Common myeloid progenitor, CD34-positive (primary cell): ENCODE results near the gene ADSS2.
"Not testable (repeated sequence)": the region's sequence is repeated elsewhere in the genome, so short reads cannot be mapped to it uniquely, and the experiment has no call there.

Experiments used
- CTCF ChIA-PET: fragments of 350-600 bp; sonication (Branson Sonifier 250); formaldehyde crosslinking; loops from one replicate; lab custom pipeline; 2021; ENCODE audit warnings: antibody characterized with exemption; lab: Charles Lee
- POLR2A ChIA-PET: fragments of 350-600 bp; sonication (Branson Sonifier 250); formaldehyde crosslinking; loops from one replicate; lab custom pipeline; 2021; ENCODE audit warnings: antibody characterized with exemption; lab: Charles Lee
- DNase-seq, 3 donors: peaks; one replicate each; pipeline versions ENCODE4 v3.0.0 to v3.0.0-alpha.2; 2013
- H3K27ac ChIP-seq, 2 experiments: 1 replicate in 1 of 2; 2 replicates in 1 of 2; pipeline ENCODE4 v1.7.0; 2013; ENCODE audit warnings: inconsistent platforms in 2 of 2, low read length in 2 of 2, mild to moderate bottlenecking in 2 of 2, low read depth in 1 of 2, moderate library complexity in 1 of 2; ENCODE audit not compliant: severe bottlenecking in 2 of 2, insufficient read depth in 1 of 2, poor library complexity in 1 of 2
- H3K27me3 ChIP-seq, 5 experiments: replicated peaks in 2 of 5; 1 replicate in 3 of 5; 2 replicates in 2 of 5; pipeline versions ENCODE4 v1.6.1 to v1.7.0; 2013; ENCODE audit warnings: low read length in 4 of 5, mild to moderate bottlenecking in 2 of 5, moderate library complexity in 2 of 5, inconsistent platforms in 1 of 5; ENCODE audit not compliant: insufficient read depth in 5 of 5, control insufficient read depth in 4 of 5
- H3K36me3 ChIP-seq, 4 experiments: 1 replicate in 2 of 4; 2 replicates in 2 of 4; pipeline versions ENCODE4 v1.6.1 to v1.7.0; 2013; ENCODE audit warnings: low read length in 3 of 4, control low read depth in 1 of 4, mild to moderate bottlenecking in 1 of 4; ENCODE audit not compliant: control insufficient read depth in 4 of 4, insufficient read depth in 4 of 4
- H3K4me1 ChIP-seq, 4 experiments: 1 replicate in 3 of 4; 2 replicates in 1 of 4; pipeline versions ENCODE4 v1.6.1 to v1.7.1; 2013; ENCODE audit warnings: low read length in 3 of 4, mild to moderate bottlenecking in 3 of 4, control low read depth in 1 of 4, inconsistent platforms in 1 of 4, moderate library complexity in 1 of 4; ENCODE audit not compliant: control insufficient read depth in 4 of 4, insufficient read depth in 4 of 4; ENCODE audit errors: control extremely low read depth in 1 of 4
- H3K4me3 ChIP-seq, 7 experiments: 1 replicate in 4 of 7; 2 replicates in 3 of 7; pipeline versions ENCODE4 v1.5.1 to v1.7.0; 2013; ENCODE audit warnings: mild to moderate bottlenecking in 7 of 7, low read length in 6 of 7, moderate library complexity in 6 of 7, inconsistent platforms in 2 of 7, low read depth in 2 of 7, control low read depth in 1 of 7; ENCODE audit not compliant: insufficient read depth in 4 of 7, control insufficient read depth in 1 of 7; ENCODE audit errors: extremely low read depth in 1 of 7
- H3K9me3 ChIP-seq, 5 experiments: 1 replicate in 4 of 5; 2 replicates in 1 of 5; pipeline versions ENCODE4 v1.6.1 to v1.7.1; 2013; ENCODE audit warnings: low read length in 4 of 5, mild to moderate bottlenecking in 2 of 5, inconsistent platforms in 1 of 5, low read depth in 1 of 5, moderate library complexity in 1 of 5; ENCODE audit not compliant: control insufficient read depth in 4 of 5, insufficient read depth in 2 of 5; ENCODE audit errors: control extremely low read depth in 1 of 5
- WGBS: methylation state at CpG from one replicate; pipeline ENCODE4 v1.1.5; 2013; ENCODE audit not compliant: insufficient coverage; 5-methylcytosine and 5-hydroxymethylcytosine counted together

The ADSS2 gene

DNA sequence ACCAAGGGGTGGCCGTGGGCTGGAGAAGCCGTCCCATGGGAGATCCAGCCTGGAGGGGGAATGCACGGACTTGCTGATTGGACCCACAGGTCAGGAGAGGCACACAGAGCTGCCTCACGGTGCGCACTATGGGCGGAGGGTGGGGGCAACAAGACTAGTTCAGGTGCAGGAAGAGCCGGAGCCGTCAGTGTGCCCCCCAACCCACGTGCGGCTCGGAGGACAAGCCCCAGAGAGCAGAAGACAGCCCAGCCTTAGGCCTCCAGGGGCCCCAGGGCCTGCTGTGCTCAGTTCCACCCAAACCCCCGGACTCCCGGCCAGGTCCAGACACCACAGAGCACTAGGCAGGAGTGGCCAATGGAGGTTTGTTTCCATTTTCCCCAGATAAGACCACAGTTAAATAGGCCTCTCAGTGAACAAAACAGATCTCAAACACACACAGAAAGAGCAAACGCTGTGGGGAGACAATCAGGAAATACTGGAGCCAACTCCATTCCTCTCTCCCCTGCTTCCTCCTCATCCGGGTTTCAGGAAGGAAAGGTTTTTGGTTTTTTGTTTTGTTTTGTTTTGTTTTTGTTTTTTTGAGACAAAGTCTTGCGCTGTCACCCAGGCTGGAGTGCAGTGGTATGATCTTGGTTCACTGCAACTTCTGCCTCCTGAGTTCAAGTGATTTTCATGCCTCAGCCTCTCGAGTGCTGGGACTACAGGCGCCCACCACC is 84.2 kb downstream of the ADSS2 start:
- peak overlapping the region in 1 of 2 experiments; percentile 73 for H3K27ac ChIP-seq
- ChIA-PET CTCF (no interaction called here), POLR2A (no interaction called here)
- no peaks in the 10 kb centered on the region for H3K9me3 ChIP-seq
- over 99% methylated on average over 16 of the region's 18 CpGs for WGBS
- no peaks in the 10 kb centered on the region for H3K27me3 ChIP-seq
- no peaks in the 10 kb centered on the region for H3K4me1 ChIP-seq
- no peaks in the 10 kb centered on the region for H3K36me3 ChIP-seq
- DNase-seq: no peak
- H3K4me3 ChIP-seq: no peak overlapping the region

DNA sequence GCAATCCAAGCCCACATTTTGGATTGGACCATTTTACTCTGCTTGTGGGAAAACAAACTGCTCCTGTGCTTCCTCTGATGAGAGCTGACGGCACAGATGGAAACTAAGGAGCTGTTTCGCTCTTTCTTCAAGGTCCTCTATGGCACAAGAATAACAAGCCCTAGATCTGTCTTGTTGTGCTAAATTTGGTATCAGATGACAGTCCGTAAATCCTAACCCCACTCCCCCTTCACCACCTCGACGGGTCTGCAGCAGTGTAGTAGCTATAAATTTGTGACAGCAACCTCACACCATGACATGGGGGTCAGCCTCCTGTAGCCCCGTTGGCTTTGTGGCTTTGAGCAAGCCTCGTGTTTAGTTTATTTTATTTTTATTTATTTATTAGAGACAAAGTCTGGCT is 85.9 kb downstream of the ADSS2 start:
- Histone ChIP-seq H3K9me3 (no peaks in the 10 kb centered on the region), H3K36me3 (no peaks in the 10 kb centered on the region), H3K27me3 (no peaks in the 10 kb centered on the region), H3K27ac (no peak overlapping the region), H3K4me1 (no peaks in the 10 kb centered on the region), H3K4me3 (no peak overlapping the region)
- WGBS: no CpG with 5 or more reads among the region's 7 CpGs
- ChIA-PET CTCF (no interaction called here), POLR2A (no interaction called here)
- DNase-seq: no peak

DNA sequence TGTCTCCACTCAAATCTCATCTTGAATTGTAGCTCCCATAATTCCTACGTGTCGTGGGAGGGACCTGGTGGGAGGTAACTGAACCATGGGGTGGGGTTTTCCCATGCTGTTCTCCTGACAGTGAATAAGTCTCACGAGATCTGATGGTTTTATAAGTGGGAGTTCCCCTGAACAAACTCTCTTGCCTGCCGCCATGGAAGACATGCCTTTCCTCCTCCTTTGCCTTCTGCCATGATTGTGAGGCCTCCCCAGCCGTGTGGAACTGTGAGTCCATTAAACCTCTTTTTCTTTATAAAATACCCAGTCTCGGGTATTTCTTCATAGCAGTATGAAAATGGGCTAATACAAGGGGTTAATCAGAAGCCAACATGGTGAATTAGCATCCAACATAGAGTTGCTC is 86.4 kb downstream of the ADSS2 start:
- 93% methylated on average over 4 of the region's 6 CpGs for WGBS
- H3K27me3 ChIP-seq, H3K4me1 ChIP-seq, DNase-seq, POLR2A ChIA-PET, H3K27ac ChIP-seq, H3K36me3 ChIP-seq, H3K9me3 ChIP-seq, H3K4me3 ChIP-seq: not testable (repeated sequence)
- CTCF ChIA-PET: interaction anchor here (1.1 kb wide), 1 partner anchor 865 kb away, joined by 3 read pairs; no protein-coding TSS in a partner anchor

DNA sequence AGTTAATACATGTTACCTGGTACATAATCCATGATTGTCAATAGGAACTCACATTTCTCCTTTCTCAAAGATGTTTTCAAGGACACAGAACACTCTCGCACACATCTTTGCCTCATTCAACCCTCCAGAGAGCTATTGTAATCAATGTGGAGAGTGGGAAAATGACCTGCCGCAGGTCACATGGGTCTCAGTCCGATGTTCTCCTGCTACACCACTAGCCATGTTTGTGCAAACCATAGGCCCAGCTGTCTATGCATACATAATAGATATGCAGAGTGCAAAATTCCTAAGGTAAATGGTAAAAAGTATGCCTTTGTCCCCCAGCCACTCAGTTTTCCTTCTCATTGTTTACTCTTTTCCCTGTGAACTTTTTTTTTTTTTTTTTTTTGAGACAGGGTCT is 89.2 kb downstream of the ADSS2 start:
- DNase-seq: no peak
- H3K27ac ChIP-seq: no peak overlapping the region
- H3K9me3 ChIP-seq: no peaks in the 10 kb centered on the region
- H3K27me3 ChIP-seq: no peaks in the 10 kb centered on the region
- no CpG with 5 or more reads among the region's 3 CpGs for WGBS
- CTCF ChIA-PET: no interaction called here
- H3K4me3 ChIP-seq: no peak overlapping the region
- POLR2A ChIA-PET: no interaction called here
- no peaks in the 10 kb centered on the region for H3K4me1 ChIP-seq
- H3K36me3 ChIP-seq: no peaks in the 10 kb centered on the region

DNA sequence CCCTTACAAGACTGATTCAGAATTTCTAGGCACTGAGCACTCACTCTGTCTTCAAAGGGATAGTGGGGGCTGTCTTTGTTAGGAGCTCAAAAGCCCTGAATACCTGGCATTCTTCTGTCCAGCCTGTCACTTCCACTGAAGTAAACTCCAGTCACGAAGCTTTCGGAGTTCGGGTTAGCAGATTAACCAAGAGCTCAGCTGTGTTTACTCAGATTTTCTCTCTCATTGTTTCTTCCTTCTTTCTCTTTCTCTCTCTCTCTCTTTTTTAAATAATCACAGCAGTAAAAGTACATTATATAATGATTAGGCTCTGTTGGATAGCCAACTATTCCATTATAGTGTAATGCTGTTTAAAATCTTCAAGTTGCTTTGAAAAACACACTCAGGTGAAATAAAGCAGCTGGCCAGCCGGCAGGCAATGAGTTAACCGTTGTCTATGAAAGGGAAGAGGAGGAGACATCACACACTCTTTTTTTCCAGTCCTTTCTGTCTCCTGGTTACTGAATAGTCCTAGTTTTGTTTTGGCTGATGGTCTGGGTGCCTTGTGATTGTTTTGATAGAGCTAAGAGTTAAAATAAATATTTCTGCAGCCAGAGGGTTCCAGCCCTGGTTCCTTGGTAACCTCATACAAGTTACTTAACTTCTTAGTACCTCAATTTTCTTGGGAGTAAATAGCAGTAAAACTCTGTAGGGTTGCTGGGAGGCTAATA is 89.8 kb downstream of the ADSS2 start:
- DNase-seq: no peak
- no peak overlapping the region for H3K4me3 ChIP-seq
- no peak overlapping the region for H3K27ac ChIP-seq
- no peaks in the 10 kb centered on the region for H3K9me3 ChIP-seq
- H3K4me1 ChIP-seq: no peaks in the 10 kb centered on the region
- H3K27me3 ChIP-seq: no peaks in the 10 kb centered on the region
- ChIA-PET CTCF (no interaction called here), POLR2A (no interaction called here)
- H3K36me3 ChIP-seq: no peaks in the 10 kb centered on the region
- 100% methylated on average over 3 of the region's 5 CpGs for whole genome bisulfite sequencing
